B cell (primary cell): ENCODE measurements around the gene SLC16A1. TPM values are rescaled to one million over a fixed set of nuclear protein-coding genes. Genes with fewer than 3 reads are reported as not detected.

Experiments used
- ATAC-seq: fragments of 200-7000 bp; cut with Tn5 transposase; one replicate; pipeline ENCODE4 v1.10.0; 2021; ENCODE audit warnings: low read depth, mild to moderate bottlenecking, moderate number of reproducible peaks, moderate library complexity
- CTCF ChIA-PET: fragments of 350-600 bp; sonication (Branson Sonifier 250); formaldehyde crosslinking; loops from one replicate; lab custom pipeline; 2021; ENCODE audit warnings: antibody characterized with exemption, inconsistent platforms; lab: Charles Lee
- POLR2A ChIA-PET: fragments of 350-600 bp; sonication (Branson Sonifier 250); formaldehyde crosslinking; loops from one replicate; lab custom pipeline; 2021; ENCODE audit warnings: antibody characterized with exemption; lab: Charles Lee
- DNase-seq: peaks from one replicate; pipeline ENCODE4 v3.0.0; 2013
- H2AFZ ChIP-seq: 2 replicates; pipeline ENCODE4 v1.6.1; 2012; ENCODE audit warnings: mild to moderate bottlenecking, low read depth, low read length; ENCODE audit not compliant: insufficient read depth, poor library complexity, severe bottlenecking
- H3K27ac ChIP-seq, 2 donors: 1 replicate in 1 of 2; 2 replicates in 1 of 2; pipeline ENCODE4 v1.5.1; 2012 to 2013; ENCODE audit warnings: low read length in 2 of 2, mild to moderate bottlenecking in 2 of 2, moderate library complexity in 1 of 2
- H3K27me3 ChIP-seq, 4 experiments: fragments of 200-600 bp in 1 of 4; sonication (generic) in 1 of 4; replicated peaks in 1 of 4; 1 replicate in 2 of 4; 2 replicates in 2 of 4; pipeline versions ENCODE4 v1.6.1 to v1.7.0; 2013 to 2016; ENCODE audit warnings: low read length in 3 of 4, mild to moderate bottlenecking in 2 of 4, mixed read lengths in 1 of 4, moderate library complexity in 1 of 4; ENCODE audit not compliant: insufficient read depth in 4 of 4, control insufficient read depth in 3 of 4; ENCODE audit errors: control extremely low read depth in 1 of 4
- H3K36me3 ChIP-seq, 2 experiments: replicated peaks in 1 of 2; 1 replicate in 1 of 2; 2 replicates in 1 of 2; pipeline versions ENCODE4 v1.6.1 to v1.7.1; 2013; ENCODE audit warnings: low read length in 1 of 2; ENCODE audit not compliant: insufficient read depth in 2 of 2, control insufficient read depth in 1 of 2; ENCODE audit errors: control extremely low read depth in 1 of 2, extremely low read depth in 1 of 2
- H3K4me1 ChIP-seq, 2 donors: fragments of 200-600 bp in 1 of 2; sonication (generic) in 1 of 2; 1 replicate in 1 of 2; 2 replicates in 1 of 2; pipeline versions ENCODE4 v1.5.1 to v1.6.1; 2013 to 2017; ENCODE audit warnings: low read length in 2 of 2; ENCODE audit not compliant: control insufficient read depth in 2 of 2, insufficient read depth in 2 of 2
- H3K4me2 ChIP-seq: replicated peaks from 2 replicates; pipeline ENCODE3; 2012; ENCODE audit warnings: mild to moderate bottlenecking, low read depth, low read length; ENCODE audit not compliant: poor library complexity, severe bottlenecking
- H3K4me3 ChIP-seq, 5 experiments: fragments of 200-600 bp in 1 of 5; sonication (generic) in 1 of 5; 1 replicate in 3 of 5; 2 replicates in 2 of 5; pipeline versions ENCODE4 v1.5.1 to v1.7.0; 2011 to 2016; ENCODE audit warnings: low read length in 4 of 5, mild to moderate bottlenecking in 4 of 5, low read depth in 2 of 5, control low read depth in 1 of 5, moderate library complexity in 1 of 5; ENCODE audit not compliant: insufficient read depth in 1 of 5; ENCODE audit errors: control extremely low read depth in 1 of 5, extremely low read depth in 1 of 5
- H3K79me2 ChIP-seq: fragments of 200-600 bp; sonication (generic); one replicate; pipeline ENCODE4 v1.6.0; 2016; ENCODE audit warnings: low read length; ENCODE audit not compliant: control insufficient read depth, insufficient read depth
- H3K9ac ChIP-seq: fragments of 200-600 bp; sonication (generic); 2 replicates; pipeline ENCODE4 v1.6.1; 2017; ENCODE audit warnings: mild to moderate bottlenecking, low read length, moderate library complexity
- H3K9me3 ChIP-seq, 3 donors: one replicate each; pipeline versions ENCODE4 v1.6.1 to v1.7.1; 2013; ENCODE audit warnings: low read length in 2 of 3; ENCODE audit not compliant: control insufficient read depth in 2 of 3, insufficient read depth in 1 of 3; ENCODE audit errors: control extremely low read depth in 1 of 3
- H4K20me1 ChIP-seq: 2 replicates; pipeline ENCODE4 v1.6.0; 2012; ENCODE audit warnings: mild to moderate bottlenecking, low read length; ENCODE audit not compliant: insufficient read depth, control insufficient read depth, poor library complexity, severe bottlenecking
- H3K27ac Mint-ChIP-seq: one replicate; pipeline ENCODE4 v1.8.0; 2021; ENCODE audit warnings: mixed read lengths
- H3K27me3 Mint-ChIP-seq: one replicate; pipeline ENCODE4 v1.8.0; 2021; ENCODE audit warnings: mixed read lengths
- H3K4me1 Mint-ChIP-seq: one replicate; pipeline ENCODE4 v1.8.0; 2021; ENCODE audit warnings: mixed read lengths
- H3K4me3 Mint-ChIP-seq: one replicate; pipeline ENCODE4 v1.8.0; 2021; ENCODE audit warnings: mixed read lengths
- H3K9me3 Mint-ChIP-seq: one replicate; pipeline ENCODE4 v1.8.0; 2022; ENCODE audit warnings: mixed read lengths; ENCODE audit not compliant: insufficient read depth
- CTCF ChIP-seq: fragments of 200-600 bp; IDR thresholded peaks from one replicate; pipeline ENCODE4 v1.8.0; 2022; ENCODE audit warnings: antibody characterized with exemption, mild to moderate bottlenecking
- EZH2 ChIP-seq: IDR thresholded peaks from 2 replicates; pipeline ENCODE4 v1.6.1; 2012; ENCODE audit warnings: borderline replicate concordance, low read depth, mild to moderate bottlenecking, moderate library complexity, low read length; ENCODE audit not compliant: insufficient read depth, poor library complexity, severe bottlenecking
- WGBS: methylation state at CpG from one replicate; pipeline ENCODE4 v1.1.5; 2013; ENCODE audit warnings: missing lambda C conversion rate; ENCODE audit not compliant: insufficient coverage; 5-methylcytosine and 5-hydroxymethylcytosine counted together
- intact Hi-C: fragments of 100-400 bp; cut with micrococcal nuclease; formaldehyde crosslinking; loops from one replicate; pipeline ENCODE4 v1.10.0; 2022
- polyA plus RNA-seq: library from polyadenylated mRNA; depleted of rRNA; stranded (reverse); fragments of >200 nt; gene quantifications from 2 replicates; pipeline ENCODE4 v1.2.3, GENCODE V29; 2012
- total RNA-seq, 2 donors: library from RNA; stranded (reverse); fragments of 120-200 nt in 1 of 2; gene quantifications; 1 replicate in 1 of 2; 2 replicates in 1 of 2; pipeline versions ENCODE4 v1.2.3 to v1.2.4, GENCODE V29; 2013 to 2022

SLC16A1 gene
- total and polyA plus RNA-seq, 2 donors (not counting 1 experiment from before 2014, with no cell fraction given) = 2.1 to 13.0 TPM

DNA sequence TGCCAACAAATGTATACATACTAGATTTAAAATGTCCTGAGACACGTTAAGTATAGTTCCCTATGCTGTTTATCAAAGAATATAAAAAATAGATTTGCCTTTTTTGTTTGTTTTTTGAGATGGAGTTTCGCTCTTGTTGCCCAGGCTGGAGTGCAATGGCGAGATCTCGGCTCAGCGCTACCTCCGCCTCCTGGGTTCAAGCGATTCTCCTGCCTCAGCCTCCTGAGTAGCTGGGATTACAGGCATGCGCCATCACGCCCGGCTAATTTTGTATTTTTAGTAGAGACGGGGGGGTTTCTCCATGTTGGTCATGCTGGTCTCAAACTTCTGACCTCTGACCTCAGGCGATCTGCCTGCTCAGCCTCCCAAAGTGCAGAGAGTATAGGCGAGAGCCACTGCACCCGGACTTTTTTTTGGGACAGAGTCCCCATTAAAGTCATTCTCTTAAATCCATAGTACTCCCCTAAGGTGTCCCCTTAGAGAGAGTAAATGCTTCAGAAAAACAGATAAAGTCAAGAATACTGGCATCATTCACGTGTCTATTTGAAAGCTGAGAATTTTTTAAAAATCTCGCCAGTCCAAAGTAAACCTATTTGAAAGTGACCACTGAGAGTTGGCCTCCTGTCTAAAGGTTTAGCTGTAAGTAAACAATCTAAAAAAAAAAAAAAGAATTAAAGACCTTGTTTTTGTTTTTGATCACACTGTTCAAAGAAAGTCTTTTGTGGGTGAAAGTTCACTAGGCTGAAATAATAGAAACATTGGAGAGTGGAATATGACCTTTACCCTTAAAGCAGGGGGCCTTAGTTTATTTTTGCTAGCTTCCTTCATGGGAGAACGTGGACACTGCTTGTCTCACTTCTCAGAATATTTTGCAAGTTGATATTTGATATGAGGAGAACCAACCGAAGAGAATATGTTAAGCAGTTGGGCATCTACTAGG, 48.0 kb upstream of the SLC16A1 start:
- H3K9me3 Mint-ChIP-seq = no peaks in the 10 kb centered on the region
- ATAC-seq = no peak
- Histone ChIP-seq H3K79me2 (no peaks in the 10 kb centered on the region), H3K27ac (no peak overlapping the region), H3K4me3 (no peak overlapping the region), H3K36me3 (peaks cover 5 to 8% of the 10 kb centered on the region in 2 experiments), H3K4me1 (no peaks in the 10 kb centered on the region), H3K9me3 (no peaks in the 10 kb centered on the region), H2AFZ (no peak overlapping the region), H4K20me1 (no peaks in the 10 kb centered on the region), H3K4me2 (no peak overlapping the region), H3K9ac (no peak overlapping the region), H3K27me3 (no peaks in the 10 kb centered on the region)
- no peaks in the 10 kb centered on the region for H3K27me3 Mint-ChIP-seq
- WGBS = 100% methylated on average over 9 of the region's 18 CpGs
- no peak overlapping the region for H3K27ac Mint-ChIP-seq
- no peak overlapping the region for H3K4me3 Mint-ChIP-seq
- DNase-seq = no peak
- no peak for TF ChIP-seq EZH2
- TF ChIP-seq CTCF = no peak
- no peaks in the 10 kb centered on the region for H3K4me1 Mint-ChIP-seq
- POLR2A ChIA-PET = no interaction called here
- intact Hi-C loops = no loop called here
- CTCF ChIA-PET = no interaction called here

DNA sequence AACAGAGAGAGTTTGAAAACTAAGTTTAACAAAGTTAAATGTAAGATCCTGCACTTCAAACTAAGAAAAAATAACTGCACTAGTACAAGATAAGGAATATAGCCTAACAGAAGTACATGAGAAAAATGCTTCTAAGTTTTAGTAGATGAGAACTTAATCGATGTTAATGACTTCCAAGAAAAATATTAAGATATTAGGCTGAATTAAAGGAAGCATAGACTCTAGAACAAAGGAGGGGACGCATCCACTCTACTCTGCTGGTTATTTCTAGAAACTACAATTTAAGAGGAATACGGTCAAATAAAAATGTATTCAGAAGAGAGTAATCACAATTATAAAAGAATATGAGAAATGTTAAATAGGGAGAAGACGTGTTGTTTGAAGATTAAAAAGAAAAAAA, 46.3 kb upstream of the SLC16A1 start:
- H3K4me1 ChIP-seq = no peaks in the 10 kb centered on the region
- Mint-ChIP-seq H3K4me1 (no peaks in the 10 kb centered on the region), H3K4me3 (no peak overlapping the region), H3K27ac (no peak overlapping the region), H3K27me3 (no peaks in the 10 kb centered on the region), H3K9me3 (no peaks in the 10 kb centered on the region)
- H4K20me1 ChIP-seq = no peaks in the 10 kb centered on the region
- 88% methylated on average over 1 of the region's 4 CpGs for WGBS
- peaks cover 2 to 11% of the 10 kb centered on the region in 2 experiments for H3K36me3 ChIP-seq
- H3K9me3 ChIP-seq = no peaks in the 10 kb centered on the region
- no peaks in the 10 kb centered on the region for H3K27me3 ChIP-seq
- H2AFZ ChIP-seq = no peak overlapping the region
- ChIA-PET CTCF (no interaction called here), POLR2A (no interaction called here)
- no peak overlapping the region for H3K9ac ChIP-seq
- ATAC-seq (no peak), DNase-seq (no peak)
- TF ChIP-seq CTCF (no peak), EZH2 (no peak)
- no peaks in the 10 kb centered on the region for H3K79me2 ChIP-seq
- no peak overlapping the region for H3K27ac ChIP-seq
- no peak overlapping the region for H3K4me3 ChIP-seq
- intact Hi-C loops = no loop called here
- H3K4me2 ChIP-seq = no peak overlapping the region
